H9 (cell line): Measurements from ENCODE around the gene GP1BB. TPM values are rescaled to one million over a fixed set of nuclear protein-coding genes. Genes with fewer than 3 reads are reported as not detected.

Source experiments
- DNase-seq: peaks from one replicate; pipeline ENCODE4 v3.0.0-alpha.2; 2017
- H2AFZ ChIP-seq: one replicate; pipeline ENCODE4 v1.6.1; 2013; ENCODE audit warnings: mild to moderate bottlenecking, low read length, control low read depth, moderate library complexity
- H2AK5ac ChIP-seq: 2 replicates; pipeline ENCODE4 v1.6.1; 2013; ENCODE audit warnings: low read length, control low read depth, mixed read lengths; ENCODE audit not compliant: insufficient read length
- H2BK120ac ChIP-seq: one replicate; pipeline ENCODE4 v1.6.1; 2013; ENCODE audit warnings: low read depth, mild to moderate bottlenecking, low read length, control low read depth, inconsistent platforms; ENCODE audit not compliant: poor library complexity, severe bottlenecking
- H2BK12ac ChIP-seq: 2 replicates; pipeline ENCODE4 v1.6.1; 2013; ENCODE audit warnings: low read length, control low read depth, mixed read lengths, low read depth; ENCODE audit not compliant: insufficient read length
- H2BK15ac ChIP-seq: 2 replicates; pipeline ENCODE4 v1.6.1; 2013; ENCODE audit warnings: low read depth, low read length, control low read depth
- H2BK20ac ChIP-seq: one replicate; pipeline ENCODE4 v1.6.1; 2013; ENCODE audit warnings: low read depth, mild to moderate bottlenecking, low read length, control low read depth, inconsistent platforms; ENCODE audit not compliant: poor library complexity, severe bottlenecking
- H2BK5ac ChIP-seq: 2 replicates; pipeline ENCODE4 v1.6.1; 2013; ENCODE audit warnings: low read length, control low read depth, mixed read lengths; ENCODE audit not compliant: insufficient read length
- H3K14ac ChIP-seq: 2 replicates; pipeline ENCODE4 v1.6.1; 2013; ENCODE audit warnings: low read length, control low read depth; ENCODE audit not compliant: insufficient read depth
- H3K18ac ChIP-seq: 2 replicates; pipeline ENCODE4 v1.6.1; 2013; ENCODE audit warnings: low read depth, mild to moderate bottlenecking, mixed read lengths, low read length, control low read depth; ENCODE audit not compliant: insufficient read length
- H3K23ac ChIP-seq: 2 replicates; pipeline ENCODE4 v1.6.1; 2013; ENCODE audit warnings: low read length, control low read depth, mixed read lengths, low read depth; ENCODE audit not compliant: insufficient read length
- H3K23me2 ChIP-seq: 2 replicates; pipeline ENCODE4 v1.6.1; 2013; ENCODE audit warnings: low read depth, mild to moderate bottlenecking, mixed read lengths, low read length, control low read depth; ENCODE audit not compliant: insufficient read length, poor library complexity, severe bottlenecking
- H3K27ac ChIP-seq: 2 replicates; pipeline ENCODE4 v1.5.1; 2013; ENCODE audit warnings: low read length, control low read depth, mixed read lengths, low read depth; ENCODE audit not compliant: insufficient read length
- H3K27me3 ChIP-seq: 2 replicates; pipeline ENCODE4 v1.6.1; 2013; ENCODE audit warnings: low read length, control low read depth, inconsistent platforms; ENCODE audit not compliant: insufficient read depth
- H3K4ac ChIP-seq: 2 replicates; pipeline ENCODE4 v1.6.1; 2013; ENCODE audit warnings: low read depth, mild to moderate bottlenecking, control low read depth, inconsistent platforms, low read length, moderate library complexity
- H3K4me1 ChIP-seq: 2 replicates; pipeline ENCODE4 v1.6.1; 2013; ENCODE audit warnings: low read length, control low read depth, inconsistent platforms; ENCODE audit not compliant: insufficient read depth
- H3K4me2 ChIP-seq: 2 replicates; pipeline ENCODE4 v1.6.1; 2013; ENCODE audit warnings: low read length, control low read depth, mixed read lengths; ENCODE audit not compliant: insufficient read length, insufficient read depth
- H3K56ac ChIP-seq: 2 replicates; pipeline ENCODE4 v1.6.1; 2013; ENCODE audit warnings: low read depth, mild to moderate bottlenecking, mixed read lengths, low read length, control low read depth; ENCODE audit not compliant: insufficient read length
- H3K79me1 ChIP-seq: 2 replicates; pipeline ENCODE4 v1.6.1; 2013; ENCODE audit warnings: low read depth, mild to moderate bottlenecking, moderate library complexity, low read length, control low read depth, inconsistent platforms; ENCODE audit not compliant: insufficient read depth, poor library complexity, severe bottlenecking
- H3K79me2 ChIP-seq: 2 replicates; pipeline ENCODE4 v1.6.1; 2013; ENCODE audit warnings: low read length, control low read depth, inconsistent platforms; ENCODE audit not compliant: insufficient read depth
- H3K9ac ChIP-seq: 2 replicates; pipeline ENCODE4 v1.6.1; 2013; ENCODE audit warnings: low read length, control low read depth, mixed read lengths; ENCODE audit not compliant: insufficient read length; ENCODE audit errors: extremely low read depth
- H3K9me3 ChIP-seq: one replicate; pipeline ENCODE4 v1.6.1; 2013; ENCODE audit warnings: low read depth, low read length, inconsistent platforms; ENCODE audit not compliant: control insufficient read depth
- H3T11ph ChIP-seq: one replicate; pipeline ENCODE4 v1.6.1; 2013; ENCODE audit warnings: mild to moderate bottlenecking, low read length, control low read depth, inconsistent platforms
- H4K20me1 ChIP-seq: one replicate; pipeline ENCODE4 v1.6.1; 2013; ENCODE audit not compliant: control insufficient read depth, insufficient read length, insufficient read depth
- H4K5ac ChIP-seq: 2 replicates; pipeline ENCODE4 v1.6.1; 2013; ENCODE audit warnings: low read depth, mild to moderate bottlenecking, mixed read lengths, low read length, control low read depth; ENCODE audit not compliant: insufficient read length
- H4K8ac ChIP-seq: replicated peaks from 2 replicates; pipeline ENCODE4 v1.6.1; 2013; ENCODE audit warnings: low read length, control low read depth, mixed read lengths, low read depth; ENCODE audit not compliant: insufficient read length
- H4K91ac ChIP-seq: 2 replicates; pipeline ENCODE4 v1.6.1; 2013; ENCODE audit warnings: low read depth, mild to moderate bottlenecking, moderate library complexity, mixed read lengths, low read length, control low read depth; ENCODE audit not compliant: insufficient read length
- H3K27ac Mint-ChIP-seq, 3 experiments: 2 replicates in 2 of 3; 3 replicates in 1 of 3; pipeline ENCODE4 v1.8.0; 2020 to 2021; ENCODE audit warnings: mixed read lengths in 3 of 3, mild to moderate bottlenecking in 1 of 3, moderate library complexity in 1 of 3
- H3K27me3 Mint-ChIP-seq: 2 replicates; pipeline ENCODE4 v1.8.0; 2021; ENCODE audit warnings: low read depth, mild to moderate bottlenecking, moderate library complexity, mixed read lengths
- H3K36me3 Mint-ChIP-seq, 3 experiments: 2 replicates in 2 of 3; 3 replicates in 1 of 3; pipeline ENCODE4 v1.8.0; 2020 to 2021; ENCODE audit warnings: low read depth in 3 of 3, mixed read lengths in 3 of 3; ENCODE audit not compliant: insufficient read depth in 1 of 3
- H3K4me1 Mint-ChIP-seq, 2 experiments: 2 replicates each; pipeline ENCODE4 v1.8.0; 2020; ENCODE audit warnings: mixed read lengths in 2 of 2
- H3K4me3 Mint-ChIP-seq, 2 experiments: 2 replicates in 1 of 2; 3 replicates in 1 of 2; pipeline ENCODE4 v1.8.0; 2020 to 2021; ENCODE audit warnings: mild to moderate bottlenecking in 2 of 2, mixed read lengths in 2 of 2, moderate library complexity in 1 of 2
- H3K9me3 Mint-ChIP-seq, 2 experiments: 2 replicates in 1 of 2; 3 replicates in 1 of 2; pipeline ENCODE4 v1.8.0; 2020; ENCODE audit warnings: mild to moderate bottlenecking in 2 of 2, mixed read lengths in 2 of 2, moderate library complexity in 1 of 2
- CTCF ChIP-seq: fragments of 200-600 bp; sonication (generic); conservative IDR thresholded peaks from 3 replicates; pipeline ENCODE4 v1.8.0; 2021; ENCODE audit warnings: antibody characterized with exemption, mild to moderate bottlenecking
- WGBS: extraction: QIAGEN DNeasy Blood & Tissue Kit; methylation state at CpG from one replicate; pipeline ENCODE4 v1.1.7; 2013; ENCODE audit warnings: missing lambda C conversion rate, low lambda C conversion rate, mixed read lengths; ENCODE audit not compliant: insufficient read length; ENCODE audit errors: extremely low coverage; 5-methylcytosine and 5-hydroxymethylcytosine counted together
- total RNA-seq: library from RNA; stranded (reverse); gene quantifications from 2 replicates; pipeline ENCODE4 v1.2.1, GENCODE V29; 2021

GP1BB gene
- total RNA-seq, 1 experiment from 2014 or later = 3.4 TPM

DNA sequence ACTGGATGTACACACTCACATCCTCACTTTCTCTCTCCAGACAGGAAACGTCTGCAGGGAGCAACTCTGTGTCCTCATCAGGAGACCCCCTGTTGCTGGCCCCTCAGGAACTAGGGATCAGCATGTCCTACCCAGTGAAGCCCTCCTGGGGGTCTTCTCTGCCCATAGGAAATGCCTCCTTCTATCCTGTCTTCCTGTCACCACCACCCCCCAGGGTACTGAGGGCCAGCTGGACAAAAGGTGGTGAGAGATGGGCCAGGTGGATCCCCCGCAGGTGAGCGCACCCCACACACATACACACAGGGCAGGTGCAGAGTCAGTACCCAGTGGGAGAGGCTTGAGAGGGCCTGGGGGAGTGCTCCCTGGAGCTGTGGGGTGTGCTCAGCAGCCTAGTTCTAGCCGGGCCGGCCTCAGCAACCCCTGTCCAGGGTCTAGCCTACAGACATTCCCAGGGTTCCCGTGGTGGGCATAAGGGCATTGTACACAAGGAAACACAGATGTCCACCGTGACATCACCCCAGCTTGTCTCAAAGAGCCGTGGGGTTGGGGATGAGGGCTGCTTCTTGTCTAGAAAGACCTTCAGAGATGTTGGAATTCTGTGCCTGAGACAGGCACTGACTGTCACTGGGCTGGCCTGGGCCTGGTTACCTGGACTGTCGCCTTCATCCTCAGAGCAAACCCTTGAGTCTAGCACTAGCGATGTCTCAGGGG lies 9.2 kb downstream of the GP1BB start:
- no CpG with 5 or more reads among the region's 10 CpGs for WGBS
- no peak overlapping the region for H4K8ac ChIP-seq
- Mint-ChIP-seq H3K36me3 (no peaks in the 10 kb centered on the region), H3K4me1 (peaks cover 6 to 12% of the 10 kb centered on the region in 2 experiments), H3K4me3 (no peak overlapping the region), H3K9me3 (peaks cover under 1 to 3% of the 10 kb centered on the region in 2 experiments; a peak in 2 of 5 replicates), H3K27me3 (peaks cover 42% of the 10 kb centered on the region), H3K27ac (no peak overlapping the region; a peak in 1 of 7 replicates)
- no peaks in the 10 kb centered on the region for H3K79me2 ChIP-seq
- H2BK15ac ChIP-seq = no peak overlapping the region
- DNase-seq = no peak
- H3K4me2 ChIP-seq = no peak overlapping the region
- no peak overlapping the region for H3K23ac ChIP-seq
- no peak overlapping the region for H3K18ac ChIP-seq
- H3K27me3 ChIP-seq = peaks cover 6% of the 10 kb centered on the region; the same call in 1 of the 2 replicates
- no peak overlapping the region for H3K27ac ChIP-seq
- H3K23me2 ChIP-seq = peaks cover 2% of the 10 kb centered on the region
- H2AK5ac ChIP-seq = no peak overlapping the region
- no peak overlapping the region for H3K4ac ChIP-seq
- H4K5ac ChIP-seq = no peak overlapping the region
- H3K4me1 ChIP-seq = no peaks in the 10 kb centered on the region
- no peak overlapping the region for H2AFZ ChIP-seq
- H4K91ac ChIP-seq = no peak overlapping the region
- H4K20me1 ChIP-seq = peaks cover 4% of the 10 kb centered on the region
- no peak overlapping the region for H3K9ac ChIP-seq
- H2BK20ac ChIP-seq = no peak overlapping the region
- no peaks in the 10 kb centered on the region for H3K9me3 ChIP-seq
- no peaks in the 10 kb centered on the region for H3K79me1 ChIP-seq
- H2BK5ac ChIP-seq = no peak overlapping the region
- H3K14ac ChIP-seq = no peak overlapping the region
- H3K56ac ChIP-seq = no peak overlapping the region
- H2BK120ac ChIP-seq = no peak overlapping the region
- no peak for TF ChIP-seq CTCF
- H2BK12ac ChIP-seq = no peak overlapping the region
- H3T11ph ChIP-seq = no peak overlapping the region
